ENCODE results near the gene HSPA1A.
A peak's percentile ranks its signal among the peaks of the same experiment; 100 is the strongest.
"Not testable (repeated sequence)": the region's sequence is repeated elsewhere in the genome, so short reads cannot be mapped to it uniquely, and the experiment has no call there.

The HSPA1A gene

DNA sequence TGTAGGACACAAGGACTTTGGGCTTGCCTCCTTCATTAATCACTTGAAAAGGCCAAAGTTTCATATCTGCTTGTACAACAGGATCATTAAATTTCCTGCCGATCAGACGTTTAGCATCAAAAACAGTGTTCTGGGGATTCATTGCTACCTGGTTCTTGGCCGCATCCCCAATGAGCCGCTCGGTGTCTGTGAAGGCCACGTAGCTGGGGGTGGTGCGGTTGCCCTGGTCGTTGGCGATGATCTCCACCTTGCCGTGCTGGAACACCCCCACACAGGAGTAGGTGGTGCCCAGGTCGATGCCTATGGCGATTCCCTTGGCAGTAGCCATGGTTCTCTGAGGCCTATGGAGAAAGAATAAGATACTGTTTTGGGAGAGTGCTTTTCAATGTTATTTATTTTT lies 3.7 kb upstream of the HSPA1A start:
- no peak for DNase-seq (ENCODE audit: low read depth)

DNA sequence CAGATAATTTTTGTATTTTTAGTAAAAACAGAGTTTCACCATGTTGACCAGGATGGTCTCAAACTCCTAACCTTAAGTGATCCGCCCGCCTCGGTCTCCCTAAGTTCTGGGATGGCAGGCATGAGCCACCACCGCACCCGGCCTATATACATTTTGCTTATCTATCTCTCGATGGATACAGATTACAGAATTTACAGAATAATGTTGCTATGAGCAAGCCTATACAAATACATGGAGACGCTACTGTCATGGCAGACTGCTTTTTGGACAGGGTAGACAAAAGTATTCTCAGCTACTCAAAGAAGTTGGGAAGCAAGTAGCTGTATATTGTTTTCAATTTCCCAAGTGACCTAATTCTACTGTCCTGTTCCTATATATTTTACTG lies 1.9 kb upstream of the HSPA1A start:
- no peak for DNase-seq (ENCODE audit: low read depth)

DNA sequence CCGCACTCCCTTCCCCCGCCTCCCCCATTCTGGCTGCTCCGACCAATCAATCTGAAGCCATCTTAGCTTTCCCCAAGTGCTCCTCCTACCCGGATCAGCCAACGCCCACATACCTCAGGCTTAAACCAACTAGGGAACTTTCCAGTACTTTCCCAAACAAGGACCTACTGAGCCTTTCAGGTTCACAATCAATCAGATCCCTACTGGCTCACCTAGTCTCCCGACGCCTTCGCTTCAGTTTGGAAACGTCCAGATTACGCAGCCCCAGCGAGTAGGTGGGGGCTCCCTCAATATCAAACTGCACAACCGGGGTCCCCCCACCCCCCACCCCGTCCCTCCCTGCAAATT lies 692 bp upstream of the HSPA1A start:
- peak; percentile 99 for DNase-seq (ENCODE audit: low read depth)

DNA sequence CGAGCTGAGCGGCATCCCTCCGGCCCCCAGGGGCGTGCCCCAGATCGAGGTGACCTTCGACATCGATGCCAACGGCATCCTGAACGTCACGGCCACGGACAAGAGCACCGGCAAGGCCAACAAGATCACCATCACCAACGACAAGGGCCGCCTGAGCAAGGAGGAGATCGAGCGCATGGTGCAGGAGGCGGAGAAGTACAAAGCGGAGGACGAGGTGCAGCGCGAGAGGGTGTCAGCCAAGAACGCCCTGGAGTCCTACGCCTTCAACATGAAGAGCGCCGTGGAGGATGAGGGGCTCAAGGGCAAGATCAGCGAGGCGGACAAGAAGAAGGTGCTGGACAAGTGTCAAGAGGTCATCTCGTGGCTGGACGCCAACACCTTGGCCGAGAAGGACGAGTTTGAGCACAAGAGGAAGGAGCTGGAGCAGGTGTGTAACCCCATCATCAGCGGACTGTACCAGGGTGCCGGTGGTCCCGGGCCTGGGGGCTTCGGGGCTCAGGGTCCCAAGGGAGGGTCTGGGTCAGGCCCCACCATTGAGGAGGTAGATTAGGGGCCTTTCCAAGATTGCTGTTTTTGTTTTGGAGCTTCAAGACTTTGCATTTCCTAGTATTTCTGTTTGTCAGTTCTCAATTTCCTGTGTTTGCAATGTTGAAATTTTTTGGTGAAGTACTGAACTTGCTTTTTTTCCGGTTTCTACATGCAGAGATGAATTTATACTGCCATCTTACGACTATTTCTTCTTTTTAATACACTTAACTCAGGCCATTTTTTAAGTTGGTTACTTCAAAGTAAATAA lies 2.0 kb downstream of the HSPA1A start:
- DNase-seq (ENCODE audit: low read depth): not testable (repeated sequence)

DNA sequence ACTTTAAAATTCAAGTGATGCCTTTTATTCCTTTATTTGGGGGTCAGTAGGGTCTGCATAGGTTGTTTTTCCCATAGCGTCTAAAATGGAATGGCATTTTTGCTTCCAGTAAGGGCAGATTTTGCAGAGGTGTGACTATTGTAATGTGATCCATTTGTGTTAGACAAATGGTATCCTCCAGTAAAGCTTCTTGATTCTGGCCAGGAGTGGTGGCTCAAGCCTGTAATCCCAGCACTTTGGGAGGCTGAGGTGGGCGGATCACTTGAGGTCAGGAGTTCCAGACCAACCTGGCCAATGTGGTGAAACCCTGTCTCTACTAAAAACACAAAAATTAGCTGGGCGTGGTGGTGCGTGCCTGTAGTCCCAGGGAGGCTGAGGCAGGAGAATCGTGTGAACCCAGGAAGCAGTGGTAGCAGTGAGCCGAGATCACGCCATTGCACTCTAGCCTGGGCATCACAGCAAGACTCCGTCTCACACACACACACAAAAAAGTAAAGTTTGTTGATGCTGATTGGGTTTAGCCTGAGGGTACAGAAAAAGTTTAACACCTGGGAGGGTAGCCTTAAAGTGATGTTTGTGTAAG lies 2.7 kb downstream of the HSPA1A start:
- DNase-seq (ENCODE audit: low read depth): not testable (repeated sequence)

DNA sequence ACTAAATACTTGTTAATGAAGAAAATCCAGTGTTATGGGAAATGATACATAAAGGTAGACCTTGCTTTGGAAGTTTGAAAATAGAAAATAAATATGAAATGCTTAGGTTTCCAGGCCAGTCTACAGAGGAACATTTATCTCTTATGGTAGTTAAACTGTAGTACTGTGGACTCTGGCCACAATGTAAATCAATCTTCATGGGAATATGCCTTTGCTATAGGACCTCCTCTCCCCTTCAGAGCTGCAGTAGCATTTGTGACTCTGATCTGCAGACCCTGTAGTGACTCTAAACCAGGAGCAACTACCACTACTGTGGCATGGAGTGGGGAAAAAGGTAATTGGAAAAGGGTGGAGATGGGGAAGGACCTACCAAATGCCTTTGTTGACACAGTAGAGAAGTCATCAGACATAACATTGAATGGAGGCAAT lies 4.5 kb downstream of the HSPA1A start:
- DNase-seq (ENCODE audit: low read depth): no peak

DNA sequence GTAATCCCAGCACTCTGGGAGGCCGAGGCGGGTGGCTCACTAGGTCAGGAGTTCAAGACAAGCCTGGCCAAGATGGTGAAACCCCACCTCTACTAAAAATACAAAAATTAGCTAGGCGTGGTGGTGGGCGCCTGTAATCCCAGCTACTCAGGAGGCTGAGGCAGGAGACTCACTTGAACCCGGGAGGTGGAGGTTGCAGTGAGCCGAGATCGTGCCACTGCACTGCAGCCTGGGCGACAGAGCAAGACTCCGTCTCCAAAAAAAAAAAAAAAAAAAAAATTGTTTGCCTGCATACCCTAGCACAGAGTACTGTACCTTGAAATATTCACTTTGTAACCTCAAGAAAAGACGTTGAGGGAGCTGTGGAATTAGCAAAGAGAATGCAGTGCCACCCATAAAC lies 5.1 kb downstream of the HSPA1A start:
- not testable (repeated sequence) for DNase-seq (ENCODE audit: low read depth)

DNA sequence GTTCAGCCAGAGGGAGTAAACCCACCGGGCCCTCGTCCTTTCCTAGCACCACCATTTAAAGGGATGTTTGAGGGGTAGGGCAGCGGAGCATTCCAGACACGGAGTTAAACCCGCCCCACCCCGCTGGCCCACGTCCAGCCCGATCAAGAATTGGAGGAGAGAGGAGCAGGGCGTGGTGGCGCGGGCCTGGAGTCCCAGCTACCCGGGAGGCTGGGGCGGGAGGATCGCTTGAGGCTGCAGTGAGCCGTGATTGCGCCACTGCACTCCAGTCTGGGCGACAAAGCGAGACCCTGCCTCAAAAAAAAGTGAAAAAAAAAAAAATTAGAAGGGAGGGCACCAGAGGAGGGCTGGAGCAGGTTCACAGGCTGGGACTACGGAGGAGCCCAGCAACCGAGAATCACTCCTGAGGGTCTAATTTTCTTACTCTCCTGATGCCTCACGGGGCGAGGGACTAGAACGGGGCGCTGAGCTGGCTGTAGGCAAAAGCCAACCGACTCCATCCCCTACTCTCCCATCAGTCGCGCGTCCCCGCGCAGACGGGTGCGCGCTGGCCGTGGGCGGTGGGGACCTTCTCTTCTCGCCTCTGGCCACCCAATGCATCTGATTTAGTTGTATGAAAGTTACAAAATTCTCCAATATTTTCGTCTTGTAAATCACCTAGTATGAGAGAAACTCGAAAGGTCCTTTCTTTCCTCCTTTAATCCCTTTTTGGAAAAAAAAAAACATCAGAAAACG lies 6.1 kb downstream of the HSPA1A start:
- peak; percentile 38 for DNase-seq (ENCODE audit: low read depth)

DNA sequence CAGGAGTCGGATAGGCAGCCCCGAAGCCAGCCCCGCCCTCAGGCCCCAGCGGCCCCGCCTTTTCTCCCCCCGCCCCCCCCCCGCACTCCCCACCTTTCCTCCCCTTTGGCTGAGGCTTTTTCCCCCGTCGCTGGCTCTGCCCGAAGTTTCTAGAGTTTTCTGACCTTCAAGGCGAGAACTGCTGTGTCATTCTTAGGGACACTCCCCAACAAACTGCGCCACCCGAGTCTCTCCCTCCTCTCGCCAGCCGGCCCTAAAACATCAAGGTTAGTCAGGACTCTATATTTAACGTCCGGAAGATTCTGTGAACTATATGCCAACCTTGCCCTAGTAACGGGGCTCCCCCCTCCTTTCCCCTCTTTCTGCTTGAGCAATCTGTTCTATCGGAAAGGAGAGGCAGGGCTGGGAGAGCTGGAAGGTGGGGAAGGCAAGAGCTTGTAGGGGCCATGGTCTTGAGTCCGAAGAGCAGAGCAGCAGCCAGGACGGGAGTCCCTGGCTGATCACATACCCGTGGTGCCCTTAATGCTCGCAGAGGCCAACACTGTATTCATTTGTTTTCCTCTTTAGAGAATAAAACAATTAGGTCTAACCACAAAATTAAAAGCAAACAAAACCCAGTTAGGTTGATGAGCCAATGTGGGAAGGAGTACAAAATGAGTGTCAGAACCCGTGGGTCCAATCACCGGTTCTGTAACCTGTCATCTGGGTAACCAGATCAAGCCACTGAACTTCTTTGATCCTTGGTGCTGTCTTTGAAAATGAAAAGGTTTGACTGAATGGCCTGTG lies 6.9 kb downstream of the HSPA1A start:
- DNase-seq (ENCODE audit: low read depth): peak; percentile 92

DNA sequence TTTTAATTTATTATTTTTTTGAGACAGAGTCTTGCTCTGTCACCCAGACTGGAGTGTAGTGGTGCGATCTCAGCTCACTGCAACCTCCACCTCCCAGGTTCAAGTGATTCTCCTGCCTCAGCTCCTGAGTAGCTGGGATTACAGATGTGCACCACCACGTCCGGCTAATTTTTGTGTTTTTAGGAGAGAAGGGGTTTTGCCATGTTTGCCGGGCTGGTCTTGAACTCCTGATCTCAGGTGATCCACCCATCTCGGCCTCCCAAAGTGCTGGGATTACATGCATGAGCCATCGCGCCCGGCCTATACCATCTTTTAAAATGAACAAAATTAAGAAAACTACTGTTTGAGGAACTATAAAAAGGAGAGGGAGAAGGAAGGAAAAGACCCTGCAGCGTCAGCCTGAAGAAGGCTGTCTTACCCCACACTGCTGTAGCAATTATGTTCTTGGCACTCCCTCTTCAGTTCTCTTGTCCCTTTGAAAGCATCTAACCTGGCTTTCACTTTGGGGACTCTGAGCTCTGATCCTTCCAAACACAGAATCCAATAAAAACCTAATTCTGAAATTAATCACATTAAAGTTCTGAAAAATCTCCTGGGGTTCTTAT lies 8.4 kb downstream of the HSPA1A start:
- DNase-seq (ENCODE audit: low read depth): not testable (repeated sequence)

DNA sequence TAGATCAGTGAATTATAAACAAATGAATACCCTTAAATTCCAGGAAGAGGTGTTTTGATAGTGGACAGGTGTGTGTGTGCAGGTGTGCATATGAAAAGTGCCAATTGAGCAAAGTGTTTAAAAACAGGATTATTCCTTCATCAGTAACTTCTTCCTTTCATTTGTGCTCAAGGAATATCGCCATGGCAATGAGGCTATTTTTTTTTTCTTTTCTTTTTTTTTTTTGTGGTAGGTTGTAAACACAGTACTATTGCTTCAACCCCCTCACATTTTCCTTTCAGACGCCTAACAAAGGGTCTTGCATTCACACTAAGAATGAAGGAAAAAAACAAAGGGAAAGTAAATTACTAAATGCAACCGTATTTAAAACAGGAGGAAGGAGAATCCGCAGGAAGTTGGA lies 10.2 kb downstream of the HSPA1A start:
- DNase-seq (ENCODE audit: low read depth): no peak

DNA sequence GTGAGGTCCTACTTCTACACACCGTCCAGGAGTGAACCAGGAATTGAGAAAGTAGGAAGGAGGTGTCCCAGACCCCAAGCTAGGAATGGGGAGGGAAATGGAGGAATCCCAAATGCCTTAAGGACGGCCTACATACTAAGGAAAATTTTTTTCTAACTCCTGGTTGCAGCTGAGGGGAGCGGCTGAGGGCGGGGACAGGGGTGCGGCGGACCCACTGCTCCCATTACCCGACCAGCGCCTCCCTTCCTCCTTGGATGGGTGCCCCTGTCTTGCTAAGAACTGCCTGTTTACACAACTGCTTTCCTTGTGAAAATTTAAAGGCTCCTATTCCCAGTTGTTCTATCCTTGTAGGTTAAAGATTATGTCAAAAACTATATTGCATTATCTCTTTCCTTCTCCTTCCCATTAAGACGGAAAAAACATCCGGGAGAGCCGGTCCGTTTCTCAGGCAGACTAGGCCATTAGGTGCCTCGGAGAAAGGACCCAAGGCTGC lies 11.5 kb downstream of the HSPA1A start:
- DNase-seq (ENCODE audit: low read depth): peak; percentile 91

DNA sequence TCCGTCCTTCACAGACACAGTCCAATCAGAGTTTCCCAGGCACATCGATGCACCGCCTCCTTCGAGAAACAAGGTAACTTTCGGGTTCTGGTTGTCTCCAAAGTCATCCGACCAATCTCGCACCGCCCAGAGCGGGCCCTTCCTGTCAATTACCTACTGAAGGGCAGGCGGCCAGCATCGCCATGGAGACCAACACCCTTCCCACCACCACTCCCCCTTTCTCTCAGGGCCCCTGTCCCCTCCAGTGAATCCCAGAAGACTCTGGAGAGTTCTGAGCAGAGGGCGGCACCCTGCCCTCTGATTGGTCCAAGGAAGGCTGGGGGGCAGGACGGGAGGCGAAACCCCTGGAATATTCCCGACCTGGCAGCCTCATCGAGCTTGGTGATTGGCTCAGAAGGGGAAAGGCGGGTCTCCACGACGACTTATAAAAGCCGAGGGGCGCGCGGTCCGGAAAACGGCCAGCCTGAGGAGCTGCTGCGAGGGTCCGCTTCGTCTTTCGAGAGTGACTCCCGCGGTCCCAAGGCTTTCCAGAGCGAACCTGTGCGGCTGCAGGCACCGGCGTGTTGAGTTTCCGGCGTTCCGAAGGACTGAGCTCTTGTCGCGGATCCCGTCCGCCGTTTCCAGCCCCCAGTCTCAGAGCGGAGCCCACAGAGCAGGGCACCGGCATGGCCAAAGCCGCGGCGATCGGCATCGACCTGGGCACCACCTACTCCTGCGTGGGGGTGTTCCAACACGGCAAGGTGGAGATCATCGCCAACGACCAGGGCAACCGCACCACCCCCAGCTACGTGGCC lies 12.1 kb downstream of the HSPA1A start, which contains the start of gene HSPA1B:
HSPA1B (plus strand) TSS at position 453 of the 794 bp plus-strand sequence; CDS start at position 666, 213 bp downstream.
- DNase-seq (ENCODE audit: low read depth): peak; percentile 100

DNA sequence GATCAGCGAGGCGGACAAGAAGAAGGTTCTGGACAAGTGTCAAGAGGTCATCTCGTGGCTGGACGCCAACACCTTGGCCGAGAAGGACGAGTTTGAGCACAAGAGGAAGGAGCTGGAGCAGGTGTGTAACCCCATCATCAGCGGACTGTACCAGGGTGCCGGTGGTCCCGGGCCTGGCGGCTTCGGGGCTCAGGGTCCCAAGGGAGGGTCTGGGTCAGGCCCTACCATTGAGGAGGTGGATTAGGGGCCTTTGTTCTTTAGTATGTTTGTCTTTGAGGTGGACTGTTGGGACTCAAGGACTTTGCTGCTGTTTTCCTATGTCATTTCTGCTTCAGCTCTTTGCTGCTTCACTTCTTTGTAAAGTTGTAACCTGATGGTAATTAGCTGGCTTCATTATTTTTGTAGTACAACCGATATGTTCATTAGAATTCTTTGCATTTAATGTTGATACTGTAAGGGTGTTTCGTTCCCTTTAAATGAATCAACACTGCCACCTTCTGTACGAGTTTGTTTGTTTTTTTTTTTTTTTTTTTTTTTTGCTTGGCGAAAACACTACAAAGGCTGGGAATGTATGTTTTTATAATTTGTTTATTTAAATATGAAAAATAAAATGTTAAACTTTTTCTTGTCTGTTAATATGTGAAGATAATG lies 14.4 kb downstream of the HSPA1A start:
- peak; percentile 65 for DNase-seq (ENCODE audit: low read depth)

DNA sequence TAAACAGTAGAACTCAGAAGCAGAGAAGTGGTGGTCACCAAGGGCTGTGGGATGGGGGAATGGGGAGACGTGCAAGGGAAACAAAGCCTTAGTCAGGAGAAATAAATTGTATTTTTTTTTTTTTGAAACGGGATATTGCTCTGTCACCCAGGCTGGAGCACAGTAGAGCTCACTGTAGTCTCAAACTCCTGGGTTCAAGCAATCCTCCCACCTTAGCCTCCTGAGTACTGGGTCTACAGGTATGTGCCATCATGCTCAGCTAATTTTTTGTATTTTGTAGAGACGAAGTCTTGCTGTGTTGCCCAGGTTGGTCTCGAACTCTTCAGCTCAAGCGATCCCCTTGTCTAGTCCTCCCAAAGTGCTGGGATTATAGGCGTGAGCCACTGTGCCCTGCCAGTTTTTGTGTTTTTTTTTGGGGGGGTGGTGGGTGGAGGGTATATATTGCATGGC lies 15.6 kb downstream of the HSPA1A start:
- DNase-seq (ENCODE audit: low read depth): no peak

DNA sequence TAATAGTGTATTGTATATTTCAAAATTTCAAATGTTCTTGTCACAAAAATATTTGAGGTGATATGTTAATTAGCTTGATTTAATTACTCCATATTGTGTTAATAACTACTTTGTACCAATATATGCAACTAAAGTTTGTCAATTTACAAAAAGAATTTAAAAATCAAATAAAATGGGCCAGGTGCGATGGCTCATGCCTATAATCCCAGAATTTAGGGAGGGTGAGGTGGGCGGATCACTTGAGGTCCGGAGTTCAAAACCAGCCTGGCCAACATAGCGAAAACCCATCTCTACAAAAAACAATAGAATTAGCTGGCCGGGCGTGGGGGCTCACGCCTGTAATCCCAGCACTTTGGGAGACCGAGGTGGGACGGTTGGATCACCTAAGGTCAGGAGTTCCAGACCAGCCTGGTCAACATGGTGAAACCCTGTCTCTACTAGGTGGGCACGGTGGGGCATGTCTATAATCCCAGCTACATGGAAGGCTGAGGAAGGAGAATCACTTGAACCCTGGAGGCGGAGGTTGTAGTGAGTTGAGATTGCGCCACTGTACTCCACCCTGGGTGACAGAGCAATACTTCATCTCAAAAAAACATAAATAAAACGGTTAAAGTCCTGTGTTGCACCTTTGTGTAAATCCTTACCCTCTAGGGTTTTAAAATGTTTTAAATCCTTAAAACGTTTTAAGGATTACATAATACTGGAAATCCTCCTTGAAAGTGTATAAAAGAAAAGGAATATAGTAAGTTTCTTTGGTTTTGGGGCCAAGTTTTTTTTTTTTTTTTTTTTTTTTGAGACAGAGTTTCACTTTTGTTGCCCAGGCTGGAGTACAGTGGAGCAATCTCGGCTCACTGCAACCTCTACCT lies 16.2 kb downstream of the HSPA1A start:
- DNase-seq (ENCODE audit: low read depth): no peak

DNA sequence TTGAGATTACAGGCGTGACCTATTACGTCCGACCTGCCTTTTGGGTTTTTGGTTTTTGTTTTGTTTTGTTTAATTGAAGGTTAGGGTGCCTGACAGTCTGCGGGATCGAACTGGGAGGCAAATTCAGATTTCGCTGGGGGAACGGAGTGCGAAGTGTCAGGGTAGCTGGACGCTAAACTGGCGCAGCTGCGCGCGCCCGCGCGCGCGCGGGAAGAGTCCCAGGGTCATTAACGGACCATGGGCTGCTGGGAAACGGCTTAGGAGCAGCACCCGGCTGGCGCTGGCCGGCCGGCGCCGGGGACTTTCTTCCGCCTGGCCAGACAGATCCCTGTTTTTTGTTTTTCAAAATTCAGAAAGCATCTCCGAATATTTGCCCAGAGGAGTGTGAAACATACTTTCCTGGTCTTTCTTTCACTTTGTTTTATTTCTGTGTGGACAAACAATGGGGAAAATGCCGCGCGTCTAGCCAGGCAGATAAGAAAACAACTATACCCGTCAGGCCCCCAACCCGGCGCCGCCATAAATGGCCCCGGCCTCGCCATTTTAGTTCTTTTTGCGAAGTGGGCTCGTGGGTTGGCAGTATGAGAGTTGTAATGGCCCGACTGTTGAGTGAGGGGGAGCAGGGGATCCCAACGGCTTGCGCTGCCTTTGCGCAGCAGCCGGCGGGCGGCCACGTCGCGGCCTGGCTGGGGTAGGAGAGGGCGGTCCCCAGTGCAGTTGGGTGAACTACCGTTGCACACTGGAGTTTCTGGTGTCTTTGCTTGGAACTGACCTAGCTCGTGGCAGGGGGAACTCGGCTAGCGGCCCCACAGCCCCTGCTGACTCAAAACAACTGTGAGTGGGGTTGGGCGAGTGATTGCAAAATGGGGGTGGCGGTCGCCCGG lies 19.3 kb downstream of the HSPA1A start:
- DNase-seq (ENCODE audit: low read depth): peak; percentile 87

DNA sequence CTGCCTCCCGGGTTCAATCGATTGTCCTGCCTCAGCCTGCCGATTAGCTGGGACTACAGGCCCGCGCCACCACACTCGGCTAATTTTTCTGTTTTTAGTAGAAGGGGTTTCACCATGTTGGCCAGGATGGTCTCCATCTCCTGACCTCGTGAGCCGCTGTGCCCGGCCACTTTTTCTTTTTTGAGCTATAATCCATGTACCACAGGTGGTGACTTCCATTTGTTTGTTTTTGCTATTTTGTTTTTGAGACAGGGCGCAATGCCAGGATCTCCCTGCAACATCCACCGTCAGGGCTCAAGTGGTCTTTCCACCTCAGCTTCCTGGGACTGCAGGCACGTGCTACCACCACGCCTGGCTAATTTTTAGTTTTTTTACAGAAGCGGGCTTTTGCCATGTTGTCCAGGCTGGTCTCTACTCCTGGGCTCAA lies 20.7 kb downstream of the HSPA1A start:
- DNase-seq (ENCODE audit: low read depth): no peak
